Measurements from ENCODE around the gene BCL11A. TPM values are rescaled to one million over a fixed set of nuclear protein-coding genes. Genes with fewer than 3 reads are reported as not detected.
A peak's percentile ranks its signal among the peaks of the same experiment; 100 is the strongest.

BCL11A gene
- polyA plus RNA-seq, 3 donors = 8.7 to 15.6 (median 11.1) TPM

DNA sequence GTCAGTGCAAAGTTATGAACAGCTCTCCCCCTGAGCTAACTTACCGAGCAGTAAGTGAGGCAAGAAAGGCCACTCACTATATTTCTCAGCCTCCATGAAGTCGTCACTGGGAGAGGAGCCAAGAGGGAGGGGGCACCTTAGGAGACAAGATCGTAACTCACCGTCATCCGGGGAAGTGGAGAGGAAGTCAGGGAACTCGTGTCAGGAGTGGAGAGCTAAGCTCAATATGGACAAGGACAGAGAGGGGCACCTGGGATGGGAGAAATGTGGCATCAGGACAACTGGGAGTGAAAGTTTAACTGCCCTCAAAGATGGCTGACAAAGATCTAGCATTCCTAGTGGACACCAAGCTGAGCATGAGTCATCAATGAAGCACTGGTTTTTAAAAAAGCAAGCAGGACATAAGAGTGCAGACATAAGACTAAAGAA is 37.1 kb downstream of the BCL11A start:
- Histone ChIP-seq H3K27ac (ENCODE audit: low read depth in 1 of 2, low read length in 2 of 2) (peak overlapping the region; percentile 87 to 97), H4K20me1 (ENCODE audit: insufficient read depth, low read length) (no peaks in the 10 kb centered on the region), H3K9ac (ENCODE audit: insufficient read depth, low read length, poor library complexity, severe bottlenecking) (peak overlapping the region; percentile 59), H3K4me2 (replicated peaks; ENCODE audit: extremely low read depth, low read length, poor library complexity, severe bottlenecking) (peak overlapping the region; percentile 56), H3K4me3 (replicated peaks in 1 of 3; ENCODE audit: low read depth in 2 of 3, low read length in 3 of 3) (peak overlapping the region; percentile 1 to 65 (median 49)), H3K9me3 (replicated peaks in 1 of 2; ENCODE audit: control insufficient read depth in 1 of 2, insufficient read depth in 1 of 2, low read length in 2 of 2) (no peaks in the 10 kb centered on the region), H3K79me2 (ENCODE audit: insufficient read depth, low read length) (peaks cover 85% of the 10 kb centered on the region), H2AFZ (ENCODE audit: insufficient read depth, low read depth, low read length, poor library complexity, severe bottlenecking) (peak overlapping the region; percentile 52), H3K4me1 (ENCODE audit: control insufficient read depth in 1 of 2, insufficient read depth in 2 of 2, low read length in 2 of 2) (peaks cover 45% of the 10 kb centered on the region in 2 donors), H3K27me3 (ENCODE audit: control insufficient read depth in 2 of 2, insufficient read depth in 2 of 2, low read length in 2 of 2) (no peaks in the 10 kb centered on the region), H3K36me3 (replicated peaks in 1 of 2; ENCODE audit: control insufficient read depth in 1 of 2, insufficient read depth in 2 of 2, low read length in 2 of 2) (peaks cover 0 to 15% of the 10 kb centered on the region in 2 donors)
- intact Hi-C loops (cut with micrococcal nuclease) = loop anchor here (1.0 to 5.0 kb wide), 3 partner anchors 32 to 36 kb away; partner anchors contain the start of gene BCL11A (in 1 of the 2)
- WGBS (ENCODE audit: insufficient coverage) = 3% methylated on average over 6 of the region's 6 CpGs
- H3K4me3 Mint-ChIP-seq = peak overlapping the region; percentile 78 to 83
- H3K27me3 Mint-ChIP-seq (ENCODE audit: low read depth in 3 of 3) = no peaks in the 10 kb centered on the region
- TF ChIP-seq, protein P1, sequence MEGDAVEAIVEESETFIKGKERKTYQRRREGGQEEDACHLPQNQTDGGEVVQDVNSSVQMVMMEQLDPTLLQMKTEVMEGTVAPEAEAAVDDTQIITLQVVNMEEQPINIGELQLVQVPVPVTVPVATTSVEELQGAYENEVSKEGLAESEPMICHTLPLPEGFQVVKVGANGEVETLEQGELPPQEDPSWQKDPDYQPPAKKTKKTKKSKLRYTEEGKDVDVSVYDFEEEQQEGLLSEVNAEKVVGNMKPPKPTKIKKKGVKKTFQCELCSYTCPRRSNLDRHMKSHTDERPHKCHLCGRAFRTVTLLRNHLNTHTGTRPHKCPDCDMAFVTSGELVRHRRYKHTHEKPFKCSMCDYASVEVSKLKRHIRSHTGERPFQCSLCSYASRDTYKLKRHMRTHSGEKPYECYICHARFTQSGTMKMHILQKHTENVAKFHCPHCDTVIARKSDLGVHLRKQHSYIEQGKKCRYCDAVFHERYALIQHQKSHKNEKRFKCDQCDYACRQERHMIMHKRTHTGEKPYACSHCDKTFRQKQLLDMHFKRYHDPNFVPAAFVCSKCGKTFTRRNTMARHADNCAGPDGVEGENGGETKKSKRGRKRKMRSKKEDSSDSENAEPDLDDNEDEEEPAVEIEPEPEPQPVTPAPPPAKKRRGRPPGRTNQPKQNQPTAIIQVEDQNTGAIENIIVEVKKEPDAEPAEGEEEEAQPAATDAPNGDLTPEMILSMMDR (IDR thresholded peaks at IDR 0.05) = no peak
- DNase-seq = peak; percentile 75 to 83 (median 82)
- H3K4me1 Mint-ChIP-seq = peaks cover 52% of the 10 kb centered on the region
- H3K27ac Mint-ChIP-seq = peak overlapping the region; percentile 94 to 100 (median 99)
- peaks cover 27 to 32% of the 10 kb centered on the region in 2 donors for H3K36me3 Mint-ChIP-seq
- peaks cover 0 to 3% (median 0%) of the 10 kb centered on the region in 7 donors for H3K9me3 Mint-ChIP-seq

DNA sequence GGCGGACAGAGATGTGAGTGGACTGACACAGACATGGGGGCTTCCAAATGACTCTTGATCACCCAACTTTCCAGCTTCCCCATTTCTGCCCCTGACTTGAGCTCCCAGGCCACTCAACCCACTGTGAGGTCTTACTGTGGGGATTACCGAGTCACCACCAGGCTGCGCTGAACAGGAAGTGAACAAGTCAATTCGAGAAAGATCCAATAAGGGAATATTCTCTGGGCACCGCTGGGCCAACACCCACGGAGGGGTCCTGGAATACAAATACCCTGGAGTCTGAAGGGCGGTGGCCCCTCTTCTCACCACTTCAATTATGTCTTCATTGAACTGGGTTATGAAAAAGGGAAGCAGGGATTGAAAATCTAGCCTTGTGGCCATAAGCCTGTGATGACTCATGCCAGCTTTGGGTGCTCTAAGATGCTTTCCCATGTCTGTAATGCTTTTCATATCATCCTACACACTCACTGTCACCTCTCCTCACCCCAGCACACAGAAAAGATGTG is 37.7 kb downstream of the BCL11A start:
- H3K27ac ChIP-seq (ENCODE audit: low read depth in 1 of 2, low read length in 2 of 2) = peak overlapping the region; percentile 87 to 97
- no peaks in the 10 kb centered on the region for H4K20me1 ChIP-seq (ENCODE audit: insufficient read depth, low read length)
- intact Hi-C loops (cut with micrococcal nuclease) = loop anchor here (1.0 to 5.0 kb wide), 3 partner anchors 31 to 37 kb away; partner anchors contain the start of gene BCL11A (in 1 of the 2)
- H2AFZ ChIP-seq (ENCODE audit: insufficient read depth, low read depth, low read length, poor library complexity, severe bottlenecking) = peak overlapping the region; percentile 28
- peak overlapping the region; percentile 78 to 83 for H3K4me3 Mint-ChIP-seq
- no peaks in the 10 kb centered on the region for H3K27me3 Mint-ChIP-seq (ENCODE audit: low read depth in 3 of 3)
- peak overlapping the region; percentile 94 to 100 (median 99) for H3K27ac Mint-ChIP-seq
- 0% methylated on average over 3 of the region's 7 CpGs for WGBS (ENCODE audit: insufficient coverage)
- H3K36me3 ChIP-seq (replicated peaks in 1 of 2; ENCODE audit: control insufficient read depth in 1 of 2, insufficient read depth in 2 of 2, low read length in 2 of 2) = peaks cover 0 to 15% of the 10 kb centered on the region in 2 donors
- peaks cover 26 to 31% of the 10 kb centered on the region in 2 donors for H3K36me3 Mint-ChIP-seq
- peaks cover 0 to 3% (median 0%) of the 10 kb centered on the region in 7 donors for H3K9me3 Mint-ChIP-seq
- peaks cover 51 to 52% of the 10 kb centered on the region in 2 donors for H3K4me1 ChIP-seq (ENCODE audit: control insufficient read depth in 1 of 2, insufficient read depth in 2 of 2, low read length in 2 of 2)
- H3K4me1 Mint-ChIP-seq = peaks cover 56% of the 10 kb centered on the region
- DNase-seq = peak; percentile 92 to 99 (median 97)
- peak overlapping the region; percentile 1 to 65 (median 49) for H3K4me3 ChIP-seq (replicated peaks in 1 of 3; ENCODE audit: low read depth in 2 of 3, low read length in 3 of 3)
- H3K9me3 ChIP-seq (replicated peaks in 1 of 2; ENCODE audit: control insufficient read depth in 1 of 2, insufficient read depth in 1 of 2, low read length in 2 of 2) = no peaks in the 10 kb centered on the region
- H3K4me2 ChIP-seq (replicated peaks; ENCODE audit: extremely low read depth, low read length, poor library complexity, severe bottlenecking) = peak overlapping the region; percentile 56
- TF ChIP-seq, protein P1 (IDR thresholded peaks at IDR 0.05) = peak; percentile 15
- peak overlapping the region; percentile 59 for H3K9ac ChIP-seq (ENCODE audit: insufficient read depth, low read length, poor library complexity, severe bottlenecking)
- H3K27me3 ChIP-seq (ENCODE audit: control insufficient read depth in 2 of 2, insufficient read depth in 2 of 2, low read length in 2 of 2) = no peaks in the 10 kb centered on the region
- H3K79me2 ChIP-seq (ENCODE audit: insufficient read depth, low read length) = peaks cover 80% of the 10 kb centered on the region
